GF-D8 (cell line): ENCODE measurements around the gene SMAD7.

Source experiments
- DNase-seq: peaks from one replicate; lab custom pipeline; 2025; lab: John Stamatoyannopoulos, UW

SMAD7 gene

DNA sequence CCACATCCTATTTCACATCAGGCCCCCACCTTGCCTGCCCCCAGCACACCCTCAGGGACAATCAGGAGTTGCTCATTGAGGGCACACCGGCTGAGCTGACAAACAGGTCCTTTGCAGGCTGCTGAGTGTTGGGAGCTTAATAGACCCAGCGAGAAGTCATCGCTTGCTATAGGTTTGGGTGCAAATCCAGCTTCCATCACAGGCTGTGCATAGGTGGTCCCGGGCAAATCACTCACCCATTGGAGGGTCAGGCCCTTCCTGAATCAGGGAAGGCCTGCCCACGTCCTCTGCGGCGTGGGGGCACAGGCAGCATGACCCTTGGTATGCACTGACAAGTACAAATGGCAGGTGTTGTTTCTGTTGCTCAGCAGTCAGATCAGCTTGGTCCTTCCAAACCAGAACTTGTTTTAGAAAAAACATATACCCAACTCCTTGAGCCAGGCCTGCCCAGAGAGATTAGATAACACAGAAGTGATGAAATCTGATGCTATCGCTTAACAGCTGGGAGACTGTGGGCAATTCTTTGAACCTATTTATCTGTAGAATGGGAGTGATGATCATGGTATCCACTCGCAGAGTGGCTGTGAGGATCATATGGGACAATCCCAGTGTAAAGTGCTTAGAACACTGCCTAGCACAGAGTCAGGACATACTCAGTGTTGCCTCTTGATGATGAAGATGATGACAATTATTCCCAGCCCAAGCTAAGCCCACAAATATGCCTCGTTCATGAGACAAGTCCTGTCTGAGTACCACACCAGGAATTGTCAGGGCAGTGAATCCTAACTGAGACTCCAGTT is 34.9 kb downstream of the SMAD7 start:
- peak; percentile 96 for DNase-seq

DNA sequence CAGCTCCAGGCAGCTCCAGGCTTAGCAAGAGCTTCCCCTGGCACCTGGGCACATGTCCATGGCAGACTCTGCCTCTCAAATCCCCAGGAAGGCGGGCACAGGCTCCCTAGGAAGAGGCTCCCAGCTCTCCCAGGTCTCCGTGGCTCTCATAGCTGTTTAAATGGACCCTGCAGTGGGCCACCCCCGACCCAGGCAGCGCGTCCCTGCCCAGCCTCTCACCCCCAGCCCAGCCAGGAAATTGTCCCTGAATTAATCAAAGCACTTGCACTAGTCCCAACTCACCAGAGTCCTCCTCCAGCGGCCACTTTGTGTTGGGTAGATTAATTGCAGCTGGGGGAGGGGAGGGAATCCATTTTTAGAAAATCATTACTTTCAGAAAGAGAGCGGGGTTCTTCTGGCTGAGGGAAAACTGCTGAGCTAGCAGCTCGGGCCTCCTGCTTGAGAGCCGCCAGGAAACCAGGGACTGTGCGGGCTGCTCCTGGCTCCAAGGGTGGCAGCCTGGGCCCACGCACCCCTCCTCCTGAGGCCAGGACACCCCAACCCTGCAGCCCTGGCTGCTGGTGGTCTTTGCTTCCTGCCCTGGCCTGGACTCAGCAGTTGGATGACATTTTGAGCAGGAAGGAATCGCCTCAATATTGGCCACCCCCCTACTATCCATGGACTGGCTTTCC is 36.0 kb downstream of the SMAD7 start:
- DNase-seq = no peak

- DNase-seq = no peak
Measured at GRCh38 chr18:48913775-48914174, 37.0 kb downstream of the SMAD7 start.

DNA sequence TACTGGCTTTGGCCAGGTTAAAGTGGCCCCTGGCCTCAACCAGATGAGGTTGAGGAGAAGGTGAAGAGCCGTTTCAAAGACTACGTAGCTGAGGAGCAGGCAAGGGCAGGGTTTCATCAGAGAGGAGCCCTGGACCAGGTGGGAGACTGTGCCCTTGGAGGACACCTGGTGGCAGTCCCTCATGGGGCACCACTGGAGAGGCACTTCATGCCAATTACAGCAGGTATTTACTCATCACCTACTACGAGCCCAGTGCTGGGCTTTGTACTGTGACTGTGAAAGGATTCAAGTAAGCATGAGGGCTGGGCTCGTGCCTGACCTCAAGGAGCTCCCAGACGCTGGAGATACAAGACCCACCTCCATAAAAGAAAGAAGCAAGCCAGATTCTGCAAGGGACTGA is 37.6 kb downstream of the SMAD7 start:
- no peak for DNase-seq

GRCh38 chr18:48910972-48911545 is 39.7 kb downstream of the SMAD7 start:
- no peak for DNase-seq

DNA sequence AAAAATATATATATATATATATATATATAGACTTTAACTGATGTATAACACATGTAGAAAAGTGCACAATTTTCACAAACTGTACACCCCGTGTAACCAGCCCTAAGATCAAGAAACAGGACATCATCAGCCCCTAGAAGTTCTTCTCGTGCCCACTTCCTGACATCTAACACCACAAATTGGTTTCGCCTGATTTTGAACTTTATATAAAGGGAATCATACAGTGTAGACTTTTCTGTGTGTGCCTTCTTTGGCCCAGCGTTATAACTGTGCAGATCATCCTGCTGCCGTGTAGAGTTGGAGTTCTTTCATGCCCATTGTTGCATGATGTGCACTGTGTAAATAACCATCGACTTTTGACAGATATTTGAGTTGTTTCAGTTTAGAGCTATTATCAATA is 41.0 kb downstream of the SMAD7 start:
- DNase-seq = no peak

GRCh38 chr18:48908916-48909315 is 41.8 kb downstream of the SMAD7 start:
- DNase-seq = no peak

- DNase-seq = no peak
Measured at GRCh38 chr18:48905513-48905912, 45.3 kb downstream of the SMAD7 start.

DNA sequence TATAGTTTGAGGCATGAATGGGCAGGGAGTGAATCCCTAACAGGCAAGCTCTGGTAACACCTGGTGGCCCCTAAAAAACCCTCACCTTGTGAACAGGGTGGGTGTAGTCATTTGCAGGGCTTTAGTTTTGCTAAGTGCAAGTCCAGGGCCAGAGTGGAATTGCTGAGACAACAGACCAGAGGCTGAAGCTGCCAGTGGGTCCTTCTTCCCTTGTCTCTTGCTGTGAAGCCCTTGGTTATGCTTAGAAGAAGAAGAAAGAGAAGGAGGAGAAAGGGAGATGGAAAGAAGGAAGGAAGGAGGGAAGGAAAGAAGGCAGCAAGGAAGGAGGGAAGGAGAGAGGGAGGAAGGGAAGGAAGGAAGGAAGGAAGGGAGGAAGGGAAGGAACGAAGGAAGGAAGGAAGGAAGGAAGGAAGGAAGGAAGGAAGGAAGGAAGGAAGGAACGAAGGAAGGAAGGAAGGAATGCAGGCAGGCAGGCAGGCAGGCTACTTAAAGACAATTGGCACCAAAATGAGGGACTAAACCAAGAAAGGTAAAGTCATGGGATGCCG is 45.8 kb downstream of the SMAD7 start:
- DNase-seq = no peak

DNA sequence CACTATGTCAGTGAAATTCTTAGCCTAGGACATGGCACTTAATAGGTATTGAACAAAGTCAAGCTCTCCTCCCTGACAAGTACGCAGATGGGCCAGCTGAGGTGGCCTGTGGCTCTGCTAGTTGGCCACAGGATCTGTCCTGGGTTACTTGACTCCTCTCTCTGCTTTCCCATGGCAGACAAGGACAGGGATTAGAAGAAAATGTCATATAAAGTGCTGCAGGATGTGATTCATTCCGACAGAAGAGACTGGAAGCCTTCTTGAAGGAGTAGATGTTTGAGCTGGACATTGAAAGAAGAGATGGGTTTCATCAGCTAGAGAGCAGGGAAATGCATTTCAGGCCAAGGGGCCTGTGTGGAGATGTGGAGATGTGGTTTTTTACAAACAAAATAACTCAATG is 46.7 kb downstream of the SMAD7 start:
- no peak for DNase-seq

DNA sequence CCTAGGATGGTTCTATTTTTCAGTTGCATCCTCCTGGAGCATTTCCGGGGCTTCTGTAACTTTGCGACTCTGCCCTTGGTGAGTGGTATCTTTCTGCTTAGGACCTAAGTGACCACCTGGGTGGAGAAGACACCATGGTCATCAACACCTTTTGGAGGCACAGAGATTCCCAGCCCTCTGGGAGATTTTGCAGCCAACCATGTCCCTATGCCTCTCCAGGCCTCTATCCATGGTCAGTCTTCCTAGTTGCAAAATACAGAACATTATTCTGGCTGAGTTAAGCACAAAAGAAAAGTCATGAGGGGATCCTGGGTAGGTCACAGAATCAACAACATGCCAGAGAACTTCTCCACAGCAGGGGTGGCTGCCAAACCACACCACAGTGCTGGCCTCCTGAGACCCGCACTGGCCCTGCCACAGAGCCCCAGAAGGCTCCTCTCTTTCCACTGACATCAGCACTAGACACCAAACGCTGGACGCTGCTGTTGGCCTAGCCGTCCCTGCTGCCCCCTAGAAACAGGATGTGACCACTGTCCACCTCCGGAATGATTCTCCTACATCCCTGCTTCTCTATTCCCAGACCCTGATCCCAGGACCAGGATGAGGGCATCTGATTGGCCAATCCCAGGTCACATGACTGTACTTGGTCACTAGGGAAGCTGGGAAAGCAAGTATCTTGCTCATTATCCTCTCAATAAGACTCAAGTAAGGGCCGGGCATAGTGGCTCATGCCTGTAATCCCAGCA is 47.7 kb downstream of the SMAD7 start:
- DNase-seq = no peak

DNA sequence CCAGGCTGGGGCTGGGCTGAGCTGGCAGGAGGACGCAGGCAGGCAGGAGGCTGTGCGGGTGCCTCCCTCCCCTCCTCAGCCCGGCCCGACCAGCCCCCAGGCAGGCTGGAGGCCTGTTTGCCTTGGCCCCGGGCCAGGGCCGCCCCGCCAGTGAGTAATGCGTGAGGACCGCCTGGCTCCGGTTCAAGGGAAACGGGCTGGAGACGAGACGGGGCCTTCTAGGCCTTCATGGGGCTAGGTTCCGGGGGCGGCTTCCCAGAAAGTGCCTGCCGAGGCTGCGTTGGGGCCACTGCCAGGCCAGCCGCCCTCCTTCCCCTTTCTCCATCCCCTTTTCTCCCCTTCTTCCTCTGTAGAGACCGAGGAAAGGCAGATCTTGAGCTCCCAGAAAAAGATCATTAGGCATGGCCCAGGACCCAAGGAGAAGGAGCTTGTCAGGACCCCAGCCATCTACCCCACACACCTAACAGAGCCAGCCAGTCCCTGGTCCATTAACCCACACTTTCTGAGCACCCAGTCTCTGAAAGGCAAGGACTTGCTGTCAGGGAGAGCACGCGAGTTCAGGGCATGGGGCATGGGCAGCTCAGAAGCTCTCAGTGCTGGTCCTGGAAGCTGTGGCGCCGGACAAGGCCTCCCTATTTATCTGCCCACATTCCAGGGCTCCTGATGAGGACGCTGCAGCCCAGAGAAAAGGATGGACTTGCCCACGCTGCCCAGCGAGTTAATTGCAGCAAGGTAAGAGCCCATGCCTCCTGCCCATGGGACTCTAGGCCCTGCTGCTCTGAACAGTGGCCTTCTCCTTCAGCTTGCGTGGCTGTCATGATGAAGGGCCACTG is 48.5 kb downstream of the SMAD7 start:
- no peak for DNase-seq

DNA sequence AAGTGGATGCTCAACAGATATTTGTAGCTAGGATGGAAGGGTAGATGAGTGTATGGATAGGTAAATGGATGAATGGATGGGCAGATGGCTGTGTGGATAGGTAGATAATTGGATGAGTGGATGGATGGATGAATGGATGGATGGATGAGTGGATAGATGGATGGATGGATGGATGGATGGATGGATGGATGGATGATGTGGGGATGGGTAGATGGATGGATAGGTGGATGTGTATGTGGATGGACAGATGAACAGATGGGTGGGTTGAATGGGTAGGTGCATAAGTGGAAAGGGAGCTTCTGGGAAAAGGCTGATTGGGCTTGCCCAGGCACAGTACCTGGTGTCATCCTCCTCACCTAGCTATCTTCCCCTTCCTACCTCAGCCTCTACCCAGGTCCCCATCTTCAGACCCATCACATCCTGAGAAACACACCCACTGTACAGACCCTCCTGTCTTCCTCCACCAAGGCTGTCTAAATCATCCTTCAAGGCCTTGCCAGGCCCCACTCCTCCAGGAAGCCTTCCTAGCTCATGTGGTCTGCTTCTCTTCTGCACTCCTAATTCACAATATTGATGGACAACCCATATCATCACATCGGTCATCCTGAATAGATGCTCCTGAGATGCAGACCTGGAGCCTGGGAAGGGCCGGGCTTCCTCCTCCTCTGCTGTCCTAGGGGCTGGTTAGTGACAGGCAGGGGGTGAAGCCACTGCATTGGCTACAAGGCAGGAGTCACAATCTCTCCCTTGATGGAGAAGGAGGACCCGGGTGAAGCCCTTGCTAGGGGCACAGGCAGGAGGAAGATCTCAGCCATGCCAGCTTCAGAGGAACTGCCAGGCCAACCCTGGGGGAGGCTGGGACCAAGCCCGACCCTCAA is 49.4 kb downstream of the SMAD7 start:
- no peak for DNase-seq

GRCh38 chr18:48900469-48900868 is 50.3 kb downstream of the SMAD7 start:
- no peak for DNase-seq

- no peak for DNase-seq
Measured at GRCh38 chr18:48899558-48900174, 51.1 kb downstream of the SMAD7 start.

GRCh38 chr18:48898521-48898920 is 52.2 kb downstream of the SMAD7 start:
- DNase-seq = no peak

DNA sequence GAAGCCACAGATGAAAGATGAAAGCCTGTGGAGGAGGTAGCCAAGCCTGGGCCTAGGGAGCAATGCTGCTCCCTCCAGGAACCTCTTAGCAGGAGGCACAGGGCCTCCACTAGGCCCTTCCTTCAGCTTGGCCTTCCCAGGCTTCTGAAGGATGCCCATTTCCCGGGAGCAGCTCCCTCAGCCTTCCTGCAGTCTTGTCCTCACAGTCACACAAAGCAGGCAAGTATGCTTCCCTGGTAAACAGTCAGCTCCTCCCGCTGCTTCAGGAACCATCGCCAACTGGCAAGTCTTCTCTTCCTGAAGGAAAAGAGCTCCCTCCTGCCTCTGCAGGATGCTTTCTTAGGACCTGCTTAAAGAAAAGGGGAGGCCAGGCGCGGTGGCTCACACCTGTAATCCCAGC is 53.2 kb downstream of the SMAD7 start:
- DNase-seq = no peak

DNA sequence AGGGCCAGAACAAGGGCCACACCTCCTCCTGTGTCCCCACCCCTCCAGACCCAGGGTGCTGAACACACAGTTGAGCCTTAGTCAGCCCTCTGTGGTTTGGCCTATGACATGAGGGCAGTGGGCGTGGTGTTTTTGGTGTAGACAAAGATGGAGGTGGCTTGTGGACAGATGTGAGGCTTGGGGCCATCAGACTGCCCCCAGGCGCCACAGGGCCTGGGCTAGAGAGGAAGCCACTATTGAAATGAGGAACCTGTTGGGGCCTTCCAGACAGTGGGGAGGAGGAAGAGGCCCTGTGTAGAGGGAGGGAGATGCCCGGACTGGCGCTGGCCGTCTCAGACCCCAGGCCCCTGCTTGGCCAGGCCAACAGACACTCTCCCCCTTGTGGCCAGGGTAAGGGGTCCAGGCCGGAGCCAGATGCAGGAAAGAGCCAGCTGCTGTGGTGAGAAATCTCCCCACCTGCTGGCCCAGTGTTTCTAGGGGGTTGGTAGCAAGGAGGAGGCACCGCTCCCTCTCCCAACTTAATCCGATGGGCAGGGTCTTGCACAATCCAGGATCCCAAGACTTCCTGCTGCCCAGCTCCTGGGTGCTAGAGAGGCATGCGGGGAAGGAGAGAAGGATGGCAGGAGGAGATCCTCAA is 53.8 kb downstream of the SMAD7 start:
- DNase-seq = peak; percentile 95

GRCh38 chr18:48896326-48896874 is 54.4 kb downstream of the SMAD7 start:
- no peak for DNase-seq
